HepG2 (cell line): ENCODE measurements around the gene NDUFC1. TPM values are rescaled to one million over a fixed set of nuclear protein-coding genes. Genes with fewer than 3 reads are reported as not detected.

Experiments
- AHR ChIP-seq: IDR thresholded peaks from 2 replicates; pipeline ENCODE4 v1.6.1; 2018; ENCODE audit warnings: missing genetic modification reagents, missing compliant biosample characterization
- ARNT ChIP-seq: fragments of 450-650 bp; IDR thresholded peaks from 2 replicates; pipeline ENCODE4 v1.6.1; 2017
- E2F5 ChIP-seq: sonication (generic); formaldehyde crosslinking; conservative IDR thresholded peaks from 2 replicates; pipeline ENCODE4 v1.4.0; 2020; ENCODE audit warnings: missing genetic modification reagents
- ELF4 ChIP-seq: sonication (generic); formaldehyde crosslinking; IDR thresholded peaks from 2 replicates; pipeline ENCODE4 v1.5.0; 2020; ENCODE audit warnings: missing genetic modification reagents, mild to moderate bottlenecking, moderate library complexity, borderline replicate concordance
- HBP1 ChIP-seq: IDR thresholded peaks from 2 replicates; pipeline ENCODE4 v1.6.1; 2016; ENCODE audit warnings: low read depth, control low read depth
- KMT2B ChIP-seq: IDR thresholded peaks from 2 replicates; pipeline ENCODE4 v1.6.1; 2016; ENCODE audit warnings: missing genetic modification reagents, missing compliant biosample characterization
- PRPF4 ChIP-seq: fragments of 200-400 bp; formaldehyde crosslinking; IDR thresholded peaks from 2 replicates; pipeline ENCODE4 v1.6.1; 2016; ENCODE audit warnings: low read length, low read depth; ENCODE audit not compliant: poor library complexity, severe bottlenecking
- SMARCE1 ChIP-seq: fragments of 450-650 bp; IDR thresholded peaks from 2 replicates; pipeline ENCODE4 v1.6.1; 2017; ENCODE audit warnings: borderline replicate concordance
- ZBTB1 ChIP-seq: sonication (generic); formaldehyde crosslinking; IDR thresholded peaks from 2 replicates; pipeline ENCODE4 v1.4.0; 2020; ENCODE audit warnings: missing genetic modification reagents, borderline replicate concordance
- ZBTB7A ChIP-seq: sonication (generic); formaldehyde crosslinking; IDR thresholded peaks from 2 replicates; pipeline ENCODE4 v1.8.0; 2022; ENCODE audit warnings: mild to moderate bottlenecking, missing genetic modification reagents
- ZMYM4 ChIP-seq: sonication (generic); formaldehyde crosslinking; IDR thresholded peaks from 2 replicates; pipeline ENCODE4 v1.8.1; 2023; ENCODE audit warnings: mild to moderate bottlenecking, missing genetic modification reagents
- ZNF224 ChIP-seq: sonication (generic); formaldehyde crosslinking; IDR thresholded peaks from 2 replicates; pipeline ENCODE4 v1.5.0; 2020; ENCODE audit warnings: mild to moderate bottlenecking, missing genetic modification reagents
- ZSCAN12 ChIP-seq: sonication (generic); formaldehyde crosslinking; IDR thresholded peaks from 2 replicates; pipeline ENCODE4 v1.9.0; 2021; ENCODE audit warnings: mild to moderate bottlenecking, missing genetic modification reagents
- polyA plus RNA-seq, 8 experiments: library from polyadenylated mRNA; depleted of rRNA in 3 of 8; stranded (reverse) in 7 of 8; unstranded in 1 of 8; fragments of >200 nt; fragmentation: Illumina TruSeq in 4 of 8; extraction: Trizol in 4 of 8; gene quantifications; 2 replicates each; pipeline versions ENCODE4 v1.2.1 to v1.2.3, GENCODE V29; 2011 to 2016; ENCODE audit warnings: low read depth in 4 of 8, missing spikeins in 1 of 8, mixed read lengths in 1 of 8; ENCODE audit not compliant: insufficient read depth in 1 of 8
- total RNA-seq, 5 experiments: library from RNA; depleted of rRNA; stranded (reverse); fragments of >200 nt; fragmentation: Illumina TruSeq; extraction: Trizol; gene quantifications; 2 replicates each; pipeline ENCODE4 v1.2.3, GENCODE V29; 2016; ENCODE audit warnings: low read depth in 1 of 5
- TF ChIP-seq, protein P1 (sequence below): sonication (generic); formaldehyde crosslinking; IDR thresholded peaks from 2 replicates; pipeline ENCODE4 v1.5.0; 2020; ENCODE audit warnings: mild to moderate bottlenecking, missing genetic modification reagents, borderline replicate concordance
- TF ChIP-seq, protein P2 (sequence below): sonication (generic); formaldehyde crosslinking; IDR thresholded peaks from 2 replicates; pipeline ENCODE4 v1.5.0; 2020; ENCODE audit warnings: missing genetic modification reagents
- TF ChIP-seq, protein P3 (sequence below): sonication (generic); formaldehyde crosslinking; IDR thresholded peaks from 2 replicates; pipeline ENCODE4 v1.4.0; 2020; ENCODE audit warnings: mild to moderate bottlenecking, missing genetic modification reagents

NDUFC1 gene
- total and polyA plus RNA-seq, 2 of the 13 experiments (the other 11 are each of a cell fraction or from before 2014, with no cell fraction given), result 43.4 to 96.4 TPM

DNA sequence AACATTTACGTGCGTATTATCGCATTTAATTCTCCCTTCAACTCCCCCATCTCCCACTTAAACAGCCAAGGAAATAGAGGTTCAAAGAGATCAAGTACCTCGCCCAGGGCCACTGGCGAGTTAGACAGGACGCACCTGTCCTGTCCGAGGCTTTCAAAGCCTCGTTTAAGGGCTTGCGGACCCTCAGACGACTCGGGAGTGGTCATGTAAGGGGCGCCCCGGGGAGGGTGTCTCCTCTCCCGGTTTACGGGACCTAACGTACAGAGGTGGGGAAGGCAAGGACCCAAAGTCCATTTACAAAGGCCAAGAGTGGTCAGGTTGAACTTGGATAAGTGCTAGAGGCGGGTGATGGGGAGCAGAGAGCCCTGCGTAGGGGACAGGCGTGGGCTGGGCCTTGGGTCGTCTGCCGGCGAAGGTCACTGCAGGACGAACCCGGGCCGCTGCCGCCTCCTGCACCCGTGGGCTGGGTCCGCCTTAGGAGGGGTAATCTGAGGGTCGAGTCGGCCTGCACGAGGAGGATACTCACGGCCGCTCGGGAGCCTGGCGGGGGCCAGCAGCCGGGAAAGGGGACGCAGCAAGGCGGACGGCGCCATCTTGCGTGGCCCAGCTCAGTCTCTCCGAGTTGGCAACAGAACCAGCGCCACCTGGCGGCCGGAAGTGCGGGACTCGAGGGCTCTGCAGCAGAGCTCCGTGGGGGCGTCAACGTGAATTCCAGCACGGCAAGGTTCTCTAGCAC is 6.9 kb downstream of the NDUFC1 start (continued):
- TF ChIP-seq HBP1 (CRISPR knock-in tag) (peak; percentile 86), ZSCAN12 (CRISPR knock-in tag) (no peak), ZMYM4 (peak; percentile 88), AHR (CRISPR knock-in tag) (peak; percentile 84; the same call in 1 of the 2 replicates), ZBTB7A (peak; percentile 40; the same call in 1 of the 2 replicates), ZBTB1 (CRISPR knock-in tag) (no peak), ARNT (no peak), SMARCE1 (no peak), ZNF224 (no peak), PRPF4 (no peak), E2F5 (CRISPR knock-in tag) (no peak), KMT2B (peak; percentile 95), ELF4 (CRISPR knock-in tag) (no peak)
- TF ChIP-seq, protein P1, sequence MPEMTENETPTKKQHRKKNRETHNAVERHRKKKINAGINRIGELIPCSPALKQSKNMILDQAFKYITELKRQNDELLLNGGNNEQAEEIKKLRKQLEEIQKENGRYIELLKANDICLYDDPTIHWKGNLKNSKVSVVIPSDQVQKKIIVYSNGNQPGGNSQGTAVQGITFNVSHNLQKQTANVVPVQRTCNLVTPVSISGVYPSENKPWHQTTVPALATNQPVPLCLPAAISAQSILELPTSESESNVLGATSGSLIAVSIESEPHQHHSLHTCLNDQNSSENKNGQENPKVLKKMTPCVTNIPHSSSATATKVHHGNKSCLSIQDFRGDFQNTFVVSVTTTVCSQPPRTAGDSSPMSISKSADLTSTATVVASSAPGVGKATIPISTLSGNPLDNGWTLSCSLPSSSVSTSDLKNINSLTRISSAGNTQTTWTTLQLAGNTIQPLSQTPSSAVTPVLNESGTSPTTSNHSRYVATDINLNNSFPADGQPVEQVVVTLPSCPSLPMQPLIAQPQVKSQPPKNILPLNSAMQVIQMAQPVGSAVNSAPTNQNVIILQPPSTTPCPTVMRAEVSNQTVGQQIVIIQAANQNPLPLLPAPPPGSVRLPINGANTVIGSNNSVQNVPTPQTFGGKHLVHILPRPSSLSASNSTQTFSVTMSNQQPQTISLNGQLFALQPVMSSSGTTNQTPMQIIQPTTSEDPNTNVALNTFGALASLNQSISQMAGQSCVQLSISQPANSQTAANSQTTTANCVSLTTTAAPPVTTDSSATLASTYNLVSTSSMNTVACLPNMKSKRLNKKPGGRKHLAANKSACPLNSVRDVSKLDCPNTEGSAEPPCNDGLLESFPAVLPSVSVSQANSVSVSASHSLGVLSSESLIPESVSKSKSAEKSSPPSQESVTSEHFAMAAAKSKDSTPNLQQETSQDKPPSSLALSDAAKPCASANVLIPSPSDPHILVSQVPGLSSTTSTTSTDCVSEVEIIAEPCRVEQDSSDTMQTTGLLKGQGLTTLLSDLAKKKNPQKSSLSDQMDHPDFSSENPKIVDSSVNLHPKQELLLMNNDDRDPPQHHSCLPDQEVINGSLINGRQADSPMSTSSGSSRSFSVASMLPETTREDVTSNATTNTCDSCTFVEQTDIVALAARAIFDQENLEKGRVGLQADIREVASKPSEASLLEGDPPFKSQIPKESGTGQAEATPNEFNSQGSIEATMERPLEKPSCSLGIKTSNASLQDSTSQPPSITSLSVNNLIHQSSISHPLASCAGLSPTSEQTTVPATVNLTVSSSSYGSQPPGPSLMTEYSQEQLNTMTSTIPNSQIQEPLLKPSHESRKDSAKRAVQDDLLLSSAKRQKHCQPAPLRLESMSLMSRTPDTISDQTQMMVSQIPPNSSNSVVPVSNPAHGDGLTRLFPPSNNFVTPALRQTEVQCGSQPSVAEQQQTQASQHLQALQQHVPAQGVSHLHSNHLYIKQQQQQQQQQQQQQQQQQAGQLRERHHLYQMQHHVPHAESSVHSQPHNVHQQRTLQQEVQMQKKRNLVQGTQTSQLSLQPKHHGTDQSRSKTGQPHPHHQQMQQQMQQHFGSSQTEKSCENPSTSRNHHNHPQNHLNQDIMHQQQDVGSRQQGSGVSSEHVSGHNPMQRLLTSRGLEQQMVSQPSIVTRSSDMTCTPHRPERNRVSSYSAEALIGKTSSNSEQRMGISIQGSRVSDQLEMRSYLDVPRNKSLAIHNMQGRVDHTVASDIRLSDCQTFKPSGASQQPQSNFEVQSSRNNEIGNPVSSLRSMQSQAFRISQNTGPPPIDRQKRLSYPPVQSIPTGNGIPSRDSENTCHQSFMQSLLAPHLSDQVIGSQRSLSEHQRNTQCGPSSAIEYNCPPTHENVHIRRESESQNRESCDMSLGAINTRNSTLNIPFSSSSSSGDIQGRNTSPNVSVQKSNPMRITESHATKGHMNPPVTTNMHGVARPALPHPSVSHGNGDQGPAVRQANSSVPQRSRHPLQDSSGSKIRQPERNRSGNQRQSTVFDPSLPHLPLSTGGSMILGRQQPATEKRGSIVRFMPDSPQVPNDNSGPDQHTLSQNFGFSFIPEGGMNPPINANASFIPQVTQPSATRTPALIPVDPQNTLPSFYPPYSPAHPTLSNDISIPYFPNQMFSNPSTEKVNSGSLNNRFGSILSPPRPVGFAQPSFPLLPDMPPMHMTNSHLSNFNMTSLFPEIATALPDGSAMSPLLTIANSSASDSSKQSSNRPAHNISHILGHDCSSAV, result no peak
- TF ChIP-seq, protein P2, sequence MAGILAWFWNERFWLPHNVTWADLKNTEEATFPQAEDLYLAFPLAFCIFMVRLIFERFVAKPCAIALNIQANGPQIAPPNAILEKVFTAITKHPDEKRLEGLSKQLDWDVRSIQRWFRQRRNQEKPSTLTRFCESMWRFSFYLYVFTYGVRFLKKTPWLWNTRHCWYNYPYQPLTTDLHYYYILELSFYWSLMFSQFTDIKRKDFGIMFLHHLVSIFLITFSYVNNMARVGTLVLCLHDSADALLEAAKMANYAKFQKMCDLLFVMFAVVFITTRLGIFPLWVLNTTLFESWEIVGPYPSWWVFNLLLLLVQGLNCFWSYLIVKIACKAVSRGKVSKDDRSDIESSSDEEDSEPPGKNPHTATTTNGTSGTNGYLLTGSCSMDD, result no peak
- TF ChIP-seq, protein P3, sequence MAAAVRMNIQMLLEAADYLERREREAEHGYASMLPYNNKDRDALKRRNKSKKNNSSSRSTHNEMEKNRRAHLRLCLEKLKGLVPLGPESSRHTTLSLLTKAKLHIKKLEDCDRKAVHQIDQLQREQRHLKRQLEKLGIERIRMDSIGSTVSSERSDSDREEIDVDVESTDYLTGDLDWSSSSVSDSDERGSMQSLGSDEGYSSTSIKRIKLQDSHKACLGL (CRISPR knock-in tag), result peak; percentile 90
